Glomerular visceral epithelial cell (primary cell): ENCODE results near the gene HNRNPAB.
"Not testable (repeated sequence)": the region's sequence is repeated elsewhere in the genome, so short reads cannot be mapped to it uniquely, and the experiment has no call there.

Source experiments
- DNase-seq: peaks from one replicate; pipeline ENCODE4 v3.0.0-alpha.2; 2016; ENCODE audit errors: extremely low spot score

The HNRNPAB gene

DNA sequence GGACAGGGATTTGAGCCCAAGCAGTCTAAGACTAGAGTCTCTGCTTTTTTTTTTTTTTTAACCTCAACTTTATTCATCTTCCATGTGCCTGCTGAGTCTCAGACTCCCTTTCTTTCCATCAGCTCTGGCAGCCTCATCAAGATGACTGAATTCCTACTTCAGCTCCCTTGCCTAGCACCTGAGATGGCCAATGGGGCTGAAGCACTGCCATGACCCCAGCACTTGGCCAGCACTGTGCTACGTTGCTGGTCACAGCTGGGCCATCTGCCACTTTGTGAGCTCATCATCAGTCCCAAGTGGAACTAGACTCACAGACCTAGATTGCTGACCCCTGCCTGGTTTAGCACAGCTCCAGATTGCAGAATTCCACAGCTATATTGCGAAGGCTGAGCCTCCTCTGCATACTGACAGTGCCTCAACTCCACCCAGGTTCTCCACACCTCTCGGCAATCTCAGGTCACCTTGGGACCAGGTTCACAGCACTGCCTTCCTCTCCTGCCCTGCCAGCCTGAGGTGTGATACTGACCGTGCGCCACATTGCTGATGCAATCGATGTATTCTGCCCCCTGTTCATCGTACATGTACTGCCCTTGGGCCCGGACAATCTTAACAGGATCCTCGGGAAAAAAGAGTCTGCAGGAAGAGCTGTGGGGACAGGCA is 26.7 kb downstream of the HNRNPAB start:
- no peak for DNase-seq

DNA sequence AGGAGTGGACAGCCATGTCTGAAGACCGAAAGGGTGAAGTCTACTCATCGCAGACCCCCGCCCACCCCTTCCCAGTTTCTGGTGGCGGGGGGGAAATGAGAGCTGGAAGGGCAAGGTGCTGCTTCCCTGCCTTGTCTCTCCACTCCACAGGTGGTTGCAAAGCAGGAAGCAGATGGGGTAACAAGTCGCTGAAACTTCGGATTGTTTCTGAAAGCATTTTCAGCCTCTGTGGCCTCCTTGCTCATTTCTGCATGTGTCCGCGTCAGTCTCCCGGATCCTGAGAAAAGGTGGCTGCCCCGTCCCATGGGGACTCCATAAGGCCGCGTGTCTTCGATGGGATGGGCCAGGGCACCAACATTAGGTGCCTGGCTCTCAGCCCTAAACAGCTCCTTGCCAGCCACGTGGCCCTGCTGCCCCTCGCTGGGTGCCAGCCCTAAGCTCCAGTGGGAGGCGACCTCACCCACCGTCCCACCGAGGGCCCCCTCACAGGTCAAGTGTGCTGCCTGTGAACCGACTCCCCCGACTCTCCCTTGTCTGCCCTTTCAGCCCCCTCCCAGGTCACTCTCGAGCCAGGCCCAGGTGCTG is 27.3 kb downstream of the HNRNPAB start:
- DNase-seq, result no peak

DNA sequence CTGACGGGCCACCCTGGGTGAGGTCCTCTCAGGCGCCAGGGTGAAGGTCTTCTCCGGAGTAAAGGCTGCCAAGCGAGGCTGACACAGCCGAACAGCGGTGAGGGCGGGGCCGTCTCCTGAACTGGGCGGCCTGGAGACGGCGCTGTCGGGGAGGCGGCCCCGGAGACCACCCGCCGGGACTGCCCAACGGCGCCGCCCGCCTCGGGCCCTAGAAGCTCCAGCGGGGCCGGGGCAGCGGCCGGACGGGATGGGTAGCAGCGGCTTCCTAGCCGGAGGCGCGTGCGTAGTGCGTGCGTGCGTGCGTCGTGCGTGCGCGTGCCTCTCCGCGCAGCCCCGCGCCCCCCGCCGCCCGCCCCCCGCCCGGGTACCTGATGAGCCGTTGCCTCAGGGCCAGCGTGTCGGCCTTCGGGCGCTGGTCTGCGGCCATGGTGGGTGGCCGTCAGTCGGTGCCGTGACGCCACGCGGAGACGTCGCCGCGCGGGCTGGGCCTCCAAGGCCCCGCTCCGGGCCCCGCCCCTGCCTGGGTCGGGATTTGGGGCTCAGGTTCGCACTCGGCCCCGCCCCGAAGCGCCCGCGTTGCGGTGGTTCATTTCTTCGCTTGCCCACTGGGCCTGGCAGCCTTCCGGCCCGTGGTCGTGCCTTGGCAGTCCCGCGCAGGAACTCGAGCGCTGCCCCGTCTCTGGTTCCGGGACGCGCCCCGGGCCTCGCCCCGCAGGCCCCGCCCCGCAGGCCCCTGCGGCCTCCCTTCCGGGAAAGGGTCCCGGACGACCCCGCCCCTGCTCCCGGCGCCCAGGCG is 28.0 kb downstream of the HNRNPAB start, which contains the start of gene PHYKPL:
Gene PHYKPL (minus strand): TSS at position 679 of the 796 bp plus-strand sequence. CDS start 252 bp downstream, at position 427.
- peak; percentile 74 for DNase-seq

DNA sequence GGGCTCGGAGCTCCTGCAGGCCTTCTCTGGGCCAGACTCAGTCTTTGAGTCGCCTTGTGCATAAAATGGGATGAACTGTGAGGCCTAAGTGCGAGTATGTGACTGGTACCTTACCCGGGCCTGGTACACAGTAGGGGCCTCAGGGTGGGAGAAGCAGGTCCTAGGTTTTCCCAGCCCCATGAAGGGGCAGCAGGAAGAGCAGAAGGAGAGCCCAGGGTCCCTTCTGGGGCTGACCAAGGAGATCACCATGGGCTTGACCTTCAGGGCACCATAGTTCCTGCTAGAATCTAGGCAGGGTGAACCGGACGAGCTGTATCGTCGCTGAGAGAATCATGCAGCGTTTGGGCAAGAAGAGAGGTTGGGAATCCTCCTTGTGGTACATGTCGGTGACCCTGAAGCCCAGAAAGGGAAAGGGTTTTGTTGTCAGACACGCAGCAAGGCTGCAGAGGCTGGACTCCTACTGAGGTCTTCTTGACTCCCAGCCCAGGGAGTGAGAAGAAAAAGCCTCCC is 28.6 kb downstream of the HNRNPAB start:
- no peak for DNase-seq

DNA sequence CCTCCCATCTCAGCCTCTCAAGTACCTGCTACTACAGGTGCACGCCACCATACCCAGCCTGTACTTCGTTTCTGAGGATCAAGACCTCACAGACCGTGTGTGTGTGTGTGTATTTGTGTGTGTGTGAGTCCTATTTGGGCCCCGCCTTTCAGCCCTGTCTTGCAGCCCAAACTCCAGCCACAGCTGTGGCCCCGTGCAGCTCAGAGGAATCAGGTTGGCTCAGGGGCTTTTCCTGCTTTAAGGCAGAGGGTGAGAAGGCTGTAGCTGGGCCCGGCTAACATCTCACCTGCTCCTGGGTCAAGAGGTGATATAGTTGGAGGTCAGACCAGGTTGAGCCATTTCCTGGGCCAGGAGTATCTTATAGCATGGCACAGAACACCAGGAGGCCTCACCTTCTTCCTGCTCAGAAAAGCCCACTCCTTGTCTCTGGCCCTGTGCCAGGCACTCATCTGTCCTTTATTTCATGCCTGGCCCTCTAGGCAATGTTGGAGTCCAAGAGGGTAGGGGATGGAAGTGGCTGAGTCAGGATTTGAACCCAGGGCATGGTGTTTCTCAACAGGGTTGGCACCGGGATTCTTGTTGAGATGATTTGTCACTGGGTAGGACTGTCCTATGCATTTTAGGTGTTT is 29.9 kb downstream of the HNRNPAB start:
- DNase-seq, result no peak

DNA sequence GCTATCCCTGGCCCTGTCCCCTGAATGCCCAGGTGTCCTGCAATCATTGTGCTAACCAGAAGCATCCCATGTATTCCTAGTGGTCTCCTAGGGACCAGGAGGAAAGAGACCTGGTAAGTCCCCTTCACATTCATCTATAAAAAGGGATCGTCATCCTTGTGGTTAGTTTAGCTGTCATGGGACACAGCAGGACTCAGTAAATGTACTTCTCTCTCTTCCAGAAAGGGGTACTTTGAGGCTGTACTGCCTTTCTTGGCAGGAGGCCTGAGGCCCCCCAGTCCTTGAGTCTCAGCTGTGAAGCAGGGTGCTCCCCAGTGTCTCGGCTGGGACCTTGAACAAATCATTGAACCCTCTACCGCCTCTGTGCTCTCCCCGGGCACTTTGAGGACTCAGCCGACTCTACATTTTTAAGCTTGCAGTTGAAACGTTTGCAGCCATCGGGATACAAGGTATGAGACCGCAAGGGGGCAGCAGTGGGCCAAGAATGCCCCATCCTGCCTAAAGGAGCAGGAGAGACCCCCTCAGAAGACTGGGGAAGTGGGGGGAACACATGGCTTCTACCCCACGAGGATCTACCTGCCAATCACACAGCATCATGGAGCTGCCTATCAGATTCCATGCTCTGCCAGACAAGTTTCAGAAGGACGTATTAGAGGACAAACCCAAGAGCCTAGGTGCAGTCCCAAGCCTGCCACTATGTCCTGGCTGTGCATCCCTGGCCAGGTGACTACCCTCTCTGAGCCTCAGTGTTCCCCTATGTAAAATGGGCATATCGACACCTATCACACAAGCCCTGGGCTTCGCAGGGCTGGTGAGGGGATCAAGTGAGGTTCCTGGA is 30.6 kb downstream of the HNRNPAB start:
- DNase-seq, result peak; percentile 54

DNA sequence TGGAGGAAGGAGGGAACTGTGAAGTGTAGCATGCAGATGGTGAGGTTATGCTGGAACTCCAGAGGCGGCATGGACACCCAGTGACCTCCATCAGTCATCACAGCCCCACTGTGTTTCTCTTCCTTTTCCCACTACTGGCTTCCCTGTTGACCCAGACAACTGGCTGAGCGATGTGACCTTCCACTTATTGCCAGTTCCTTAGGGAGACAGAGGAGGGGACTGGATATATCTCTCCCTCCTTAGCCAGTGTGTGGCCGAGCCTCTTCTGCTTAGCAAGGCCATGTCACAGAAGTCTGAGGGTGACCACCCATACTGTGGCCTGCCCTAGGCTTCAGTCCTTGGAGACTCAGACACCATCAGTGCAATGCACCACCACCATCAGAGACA is 31.2 kb downstream of the HNRNPAB start:
- DNase-seq, result no peak

DNA sequence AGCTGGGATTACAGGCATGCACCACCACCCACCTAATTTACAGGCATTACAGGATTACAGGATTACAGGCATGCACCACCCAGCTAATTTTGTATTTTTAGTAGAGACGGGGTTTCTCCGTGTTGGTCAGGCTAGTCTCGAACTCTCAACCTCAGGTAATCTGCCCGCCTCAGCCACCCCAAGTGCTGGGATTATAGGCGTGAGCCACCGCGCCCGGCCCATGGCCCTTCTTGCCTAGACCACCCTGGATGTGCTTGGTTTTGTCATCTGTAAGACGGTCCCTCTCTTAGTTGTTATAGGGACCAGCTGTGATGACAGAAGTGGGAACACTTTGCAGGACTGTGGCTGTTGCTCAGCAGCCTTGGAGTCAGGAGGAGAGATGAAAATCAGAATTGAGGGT is 31.8 kb downstream of the HNRNPAB start:
- DNase-seq, result no peak

DNA sequence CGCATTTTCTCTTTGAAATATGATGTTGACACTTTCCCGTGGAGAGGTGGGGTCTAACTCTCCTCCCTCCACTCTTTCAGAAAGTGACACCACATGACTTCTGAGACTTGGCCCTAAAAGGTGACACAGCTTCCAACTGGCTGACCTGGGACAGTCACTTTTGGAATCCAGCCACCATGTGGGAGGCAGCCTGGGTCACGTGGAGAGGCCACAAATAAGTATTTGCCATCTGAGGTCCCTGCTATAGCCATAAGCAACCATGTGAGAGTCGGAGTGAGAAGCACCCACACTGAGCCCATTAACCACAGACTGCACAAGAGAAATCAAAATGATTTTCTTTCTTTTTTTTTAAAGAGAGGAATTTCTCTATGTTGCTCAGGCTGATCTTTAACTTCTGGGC is 32.3 kb downstream of the HNRNPAB start:
- no peak for DNase-seq

DNA sequence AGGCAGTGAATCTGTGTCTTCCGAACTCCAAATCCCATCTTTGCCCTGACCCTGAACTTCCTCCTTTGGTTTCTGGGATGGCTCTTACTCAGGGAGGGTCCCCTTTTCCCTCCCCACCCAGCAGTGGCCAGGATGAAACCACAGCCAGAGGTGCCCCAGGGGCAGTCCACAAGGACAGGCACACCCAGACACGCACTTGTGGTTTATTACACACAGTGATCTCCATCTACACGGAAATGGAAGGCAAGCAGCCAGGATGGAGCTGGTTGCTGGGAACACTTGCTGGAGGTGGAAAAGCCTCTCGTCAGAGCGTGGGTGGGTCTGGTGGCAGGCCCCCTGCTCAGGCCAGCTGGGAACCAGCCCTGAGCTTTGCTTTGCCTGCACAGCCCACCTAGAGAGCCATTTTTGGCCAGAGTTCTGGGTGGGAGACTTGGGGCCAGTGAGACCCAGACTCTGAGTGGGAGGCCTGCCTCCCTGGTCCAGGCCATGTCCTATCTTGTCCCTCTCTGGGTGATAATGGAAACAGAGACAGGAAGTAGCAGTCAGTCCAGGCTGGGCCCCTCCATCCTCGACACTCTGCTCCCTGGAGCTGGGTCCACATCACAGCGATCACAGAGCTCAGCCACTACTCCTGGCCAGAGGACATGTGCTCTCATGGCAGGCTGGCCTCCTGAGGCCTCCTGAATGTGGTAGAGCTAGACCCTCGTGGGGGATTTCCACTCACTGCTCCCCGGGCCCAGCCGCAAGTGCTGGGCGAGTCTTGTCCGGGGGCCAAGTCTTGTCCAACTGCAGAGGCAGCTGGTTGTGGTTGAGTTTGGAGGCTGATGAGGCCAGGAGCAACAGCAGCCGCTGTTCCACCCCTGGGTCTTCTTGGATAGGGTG is 33.3 kb downstream of the HNRNPAB start:
- DNase-seq, result no peak

DNA sequence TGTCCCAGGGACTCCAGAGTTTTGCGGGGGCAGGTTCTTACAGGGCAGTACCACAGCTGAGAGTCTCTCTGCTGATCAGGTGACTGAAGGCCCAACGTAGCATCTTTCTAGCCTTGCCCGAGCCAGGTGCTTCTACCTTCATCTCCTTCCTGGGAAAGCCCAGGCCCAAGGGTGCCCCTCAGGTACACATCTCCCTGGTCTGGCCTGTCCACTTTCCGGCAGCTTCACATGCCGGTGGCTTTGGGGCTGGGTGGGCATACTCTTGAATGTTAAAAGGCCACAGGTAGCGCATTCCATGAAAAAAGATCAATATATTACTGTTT is 33.9 kb downstream of the HNRNPAB start:
- DNase-seq, result no peak

DNA sequence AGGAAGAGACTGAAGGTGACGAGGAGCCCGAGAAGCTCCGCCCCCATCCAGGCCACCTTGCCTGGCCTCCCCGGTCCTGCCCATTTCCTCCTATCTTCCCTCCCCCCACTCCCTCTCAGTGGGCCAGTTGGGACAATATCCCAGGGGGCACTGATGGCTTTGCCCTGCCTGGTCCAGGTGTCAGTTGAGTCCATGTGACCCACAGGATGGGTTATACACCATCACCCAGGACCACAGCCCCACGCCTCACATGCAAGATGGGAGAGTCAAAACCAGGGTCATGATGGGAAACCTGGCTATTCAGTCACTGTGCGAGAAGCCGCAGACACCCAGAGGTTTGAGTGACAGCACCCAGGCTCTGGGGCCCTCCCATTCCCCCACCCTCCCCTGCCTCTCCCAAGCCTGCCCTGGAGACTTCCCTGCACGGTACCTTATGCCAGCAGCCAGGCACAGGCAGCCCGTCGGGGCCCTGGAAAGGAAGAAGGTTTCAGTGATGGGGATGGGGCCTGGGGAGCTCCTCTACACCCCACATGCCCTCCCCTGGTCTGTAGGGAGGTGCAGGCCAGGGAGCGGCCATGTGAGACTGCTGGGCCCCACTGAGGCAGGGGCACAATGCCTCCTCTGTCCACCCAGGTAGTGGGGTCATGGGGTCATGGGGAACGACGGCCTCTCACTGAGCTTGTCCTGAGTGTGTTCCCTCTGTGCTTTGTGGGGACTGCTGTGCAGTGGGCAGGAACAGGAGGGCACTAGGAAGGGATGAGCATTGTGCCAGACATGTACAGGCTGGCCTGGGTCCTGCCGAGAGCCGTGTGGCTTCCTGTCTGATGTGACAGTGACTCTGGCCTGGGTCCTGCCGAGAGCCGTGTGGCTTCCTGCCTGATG is 34.6 kb downstream of the HNRNPAB start:
- no peak for DNase-seq

DNA sequence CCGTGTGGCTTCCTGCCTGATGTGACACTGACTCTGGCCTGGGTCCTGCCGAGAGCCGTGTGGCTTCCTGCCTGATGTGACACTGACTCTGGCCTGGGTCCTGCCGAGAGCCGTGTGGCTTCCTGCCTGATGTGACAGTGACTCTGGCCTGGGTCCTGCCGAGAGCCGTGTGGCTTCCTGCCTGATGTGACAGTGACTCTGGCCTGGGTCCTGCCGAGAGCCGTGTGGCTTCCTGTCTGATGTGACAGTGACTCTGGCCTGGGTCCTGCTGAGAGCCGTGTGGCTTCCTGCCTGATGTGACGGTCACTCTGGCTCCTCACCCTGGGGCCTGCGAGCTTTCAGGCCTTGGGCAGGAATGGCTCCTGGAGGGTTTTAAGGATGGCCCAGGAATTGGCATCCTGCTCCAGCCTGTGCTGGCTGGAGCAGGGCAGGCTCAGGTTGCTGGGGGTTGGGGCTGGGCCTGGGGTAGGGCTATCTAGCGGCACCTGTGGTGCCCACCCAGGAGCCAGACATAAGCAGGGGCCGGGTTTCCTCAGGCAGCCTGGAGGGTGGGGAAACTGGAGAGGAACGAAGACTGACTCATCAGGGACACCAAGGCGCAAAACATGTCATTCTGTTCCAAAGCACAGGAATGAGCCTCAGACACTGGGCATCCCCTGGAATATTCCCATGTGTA is 35.4 kb downstream of the HNRNPAB start:
- not testable (repeated sequence) for DNase-seq

DNA sequence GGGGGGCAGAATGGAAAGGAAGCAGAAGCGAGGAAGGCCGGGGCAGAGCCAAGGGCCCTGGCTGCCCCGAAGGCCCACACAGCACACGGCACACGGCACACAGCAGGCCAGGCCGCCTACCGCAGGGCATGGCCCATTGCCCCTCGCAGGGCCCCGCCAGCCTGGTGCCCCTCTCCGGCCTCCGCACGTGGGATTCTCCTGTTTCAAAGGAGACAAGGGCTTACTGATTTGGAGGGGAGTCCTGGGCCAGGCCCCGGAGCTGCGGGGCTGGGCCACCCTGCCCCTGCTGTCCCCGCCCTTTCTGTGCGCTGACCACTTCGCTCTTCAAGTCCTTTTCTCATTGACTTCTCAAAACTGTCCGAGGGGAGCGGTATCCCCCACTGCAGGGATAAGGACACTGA is 36.0 kb downstream of the HNRNPAB start:
- DNase-seq, result no peak

DNA sequence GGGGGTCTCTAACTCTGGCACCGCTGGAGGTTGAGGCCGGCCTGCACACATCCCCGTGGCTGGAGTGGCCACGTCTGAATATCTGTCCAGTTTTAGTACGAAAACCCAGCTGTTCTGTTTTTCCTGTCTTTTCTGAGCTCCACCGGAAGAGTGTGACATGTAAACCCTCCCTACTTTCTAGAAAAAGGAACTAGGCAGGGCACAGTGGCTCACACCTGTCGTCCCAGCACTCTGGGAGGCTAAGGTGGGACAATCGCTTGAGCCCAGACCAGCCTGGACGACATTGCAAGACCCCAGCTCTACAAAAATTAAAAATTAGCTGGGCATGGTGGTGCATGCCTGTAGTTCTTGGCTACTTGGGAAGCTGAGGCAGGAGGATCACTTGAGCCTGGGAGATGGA is 36.4 kb downstream of the HNRNPAB start:
- DNase-seq, result no peak

DNA sequence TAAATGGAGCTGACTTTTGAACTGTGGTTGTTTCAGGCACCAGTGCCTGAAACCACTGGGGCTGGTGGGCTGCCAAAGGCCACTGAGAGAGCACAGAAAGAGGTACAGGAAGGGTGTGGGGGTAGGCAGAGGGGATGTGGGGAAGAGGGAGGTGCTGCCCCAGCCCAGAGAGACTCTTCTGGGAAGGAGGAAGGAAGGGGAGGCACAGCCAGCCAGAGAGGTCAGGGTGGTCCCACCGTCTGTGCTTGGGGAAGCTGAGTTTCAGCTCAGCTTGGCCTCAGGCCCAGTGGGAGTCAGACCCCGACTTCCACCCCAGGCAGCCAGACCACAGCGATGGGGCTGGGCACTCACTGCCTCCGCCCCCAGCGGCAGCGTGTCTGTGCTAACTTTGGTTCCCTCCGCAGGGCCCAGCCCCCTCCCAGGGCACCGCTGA is 36.9 kb downstream of the HNRNPAB start:
- DNase-seq, result no peak

DNA sequence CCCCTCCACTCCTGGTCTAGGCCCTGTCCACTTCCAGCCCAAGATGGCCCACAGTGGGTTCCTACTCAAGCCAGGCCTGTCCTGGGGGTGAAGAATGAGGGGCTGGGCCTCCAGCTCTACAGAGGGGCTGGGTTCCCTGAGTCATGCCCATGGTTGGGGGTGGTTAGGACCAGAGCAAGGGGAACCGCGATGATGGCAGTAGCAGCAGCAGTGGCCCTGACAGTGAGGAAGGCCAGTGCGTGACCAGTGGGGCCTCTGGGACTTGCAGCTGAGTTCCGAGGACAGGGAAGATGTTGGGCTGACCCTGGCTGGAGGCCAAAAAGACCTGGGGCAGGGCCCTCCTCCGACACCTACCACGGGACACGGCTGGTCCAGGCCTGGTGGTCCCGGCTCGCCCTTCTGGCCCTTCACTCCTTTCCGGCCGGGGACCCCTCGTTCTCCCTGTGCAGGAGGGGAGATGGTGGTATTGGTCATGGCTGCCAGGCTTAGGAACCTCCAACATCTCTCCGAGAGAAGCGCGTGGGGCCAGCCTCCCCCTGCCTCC is 37.4 kb downstream of the HNRNPAB start:
- no peak for DNase-seq

DNA sequence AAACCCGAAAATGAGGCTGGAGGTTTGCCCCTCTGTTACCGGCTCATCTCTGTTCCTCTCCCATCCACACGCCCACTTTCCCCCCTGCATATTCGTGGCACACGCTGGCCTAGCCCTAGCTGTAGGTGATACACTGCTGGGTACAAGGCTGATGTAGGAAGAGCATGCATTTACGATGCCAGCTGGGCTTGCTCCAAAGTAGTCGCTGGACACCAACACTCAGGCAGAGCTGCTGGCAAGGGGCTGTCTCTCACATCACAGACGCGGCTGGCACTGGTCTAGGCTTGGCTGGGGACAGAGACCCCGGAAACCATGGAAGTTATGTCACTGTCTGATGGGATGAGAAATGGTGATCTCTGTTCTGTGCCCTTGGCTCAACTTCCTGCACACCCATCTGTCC is 38.1 kb downstream of the HNRNPAB start:
- DNase-seq, result no peak

DNA sequence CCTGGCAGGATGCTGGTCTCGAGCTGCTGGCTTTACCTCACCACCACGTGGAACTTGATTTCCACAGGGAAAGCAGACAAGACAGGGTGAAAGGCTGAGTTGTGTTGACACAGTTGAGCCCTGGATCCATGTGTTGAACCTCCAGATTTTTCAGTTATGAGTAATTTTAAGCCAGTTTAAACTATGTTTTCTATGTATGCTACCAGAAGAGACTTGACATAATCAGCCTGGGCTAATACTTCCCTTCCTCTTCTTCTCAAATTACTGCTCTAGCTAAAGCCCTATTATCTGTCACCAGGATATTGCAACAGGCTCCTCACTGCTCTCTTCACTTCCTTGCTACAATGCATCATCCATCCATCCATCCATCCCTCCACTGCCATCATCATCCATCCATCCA is 40.2 kb downstream of the HNRNPAB start:
- DNase-seq, result no peak
